ENCODE results near the gene FAM170B. TPM values are rescaled to one million over a fixed set of nuclear protein-coding genes. Genes with fewer than 3 reads are reported as not detected.

The FAM170B gene
- not detected in 5 replicates for total RNA-seq (2022; extraction: Qiagen RNA extraction)

DNA sequence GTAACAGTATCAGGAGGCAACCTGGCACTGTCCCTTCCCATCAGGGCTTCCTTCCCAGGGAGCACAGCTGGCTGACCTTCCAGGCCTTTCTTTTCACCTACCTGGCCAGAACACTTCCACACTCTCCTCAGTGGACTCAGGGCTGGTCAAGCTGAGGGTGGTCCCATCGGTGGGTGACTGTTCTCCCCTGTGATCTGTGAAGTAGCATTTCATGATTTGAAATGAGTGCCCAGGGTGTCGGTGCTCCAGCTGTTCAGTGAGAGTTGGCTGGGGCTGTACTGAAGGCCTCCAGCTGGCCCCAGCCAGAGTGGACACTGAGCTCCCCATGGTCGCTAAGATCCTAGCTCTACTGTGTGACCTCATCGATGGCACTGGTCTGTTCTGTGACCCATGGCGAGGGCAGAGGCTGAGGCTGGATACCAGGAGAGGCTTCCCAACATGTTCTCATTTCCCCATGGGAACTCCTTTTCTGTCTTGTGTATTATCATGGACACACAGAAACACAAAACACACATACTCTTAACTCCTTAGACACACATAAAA is at the start of gene FAM170B:
FAM170B (minus strand) TSS at position 316 of the 543 bp plus-strand sequence; CDS start at position 213, 103 bp downstream.

DNA sequence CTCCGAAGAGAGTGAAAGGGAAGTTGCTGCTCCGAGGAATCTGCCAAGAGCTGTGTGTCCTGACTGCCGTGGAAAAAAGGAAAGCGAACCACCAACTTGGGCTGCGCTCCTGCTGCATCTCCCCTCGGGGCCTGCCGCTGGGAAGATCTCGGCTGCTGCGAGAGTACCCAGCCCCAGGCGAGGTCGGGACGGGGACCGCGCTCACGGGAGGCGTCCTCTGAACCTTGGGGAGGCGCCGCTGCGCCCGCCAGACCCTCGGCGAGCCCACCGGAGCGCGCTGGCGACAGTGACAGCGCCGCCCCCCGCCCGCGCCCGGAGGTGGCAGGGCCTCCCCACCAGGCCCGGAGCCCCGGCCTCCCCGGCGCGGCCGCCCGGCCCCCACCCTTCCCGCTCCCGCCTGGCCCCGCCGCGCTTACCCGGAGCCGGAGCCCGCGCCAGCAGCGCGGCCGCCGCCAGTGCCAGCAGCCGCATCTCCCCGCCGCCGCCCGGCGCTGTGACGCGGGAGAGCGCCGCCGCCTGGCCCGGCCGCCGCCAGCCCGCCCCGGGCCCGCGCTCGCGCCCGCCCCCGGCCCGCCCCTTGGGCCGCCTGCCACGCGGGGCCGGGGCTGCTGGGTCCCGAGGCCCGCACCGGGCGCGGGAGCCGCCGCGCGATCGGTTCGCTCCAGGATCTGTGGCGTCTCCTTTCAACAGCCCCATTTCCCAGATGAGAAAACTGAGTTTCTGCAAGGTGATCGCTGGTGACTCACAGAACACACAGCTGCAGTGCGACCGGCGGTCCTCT is 18.6 kb downstream of the FAM170B start, which contains the start of gene VSTM4:
VSTM4 (minus strand) TSS at position 508 of the 781 bp plus-strand sequence; CDS start at position 471, 37 bp downstream.

Other genes with a start within 250 kb of the FAM170B start
- gene LRRC18, start 194.2 kb downstream of the FAM170B start, total RNA-seq (2022; extraction: Qiagen RNA extraction) = not detected in 5 replicates
- 0.15 to 0.56 TPM (median 0.39 TPM) in 5 replicates for gene VSTM4, start 18.5 kb downstream of the FAM170B start, total RNA-seq (2022; extraction: Qiagen RNA extraction)
- not detected in 5 replicates for gene TMEM273, start 54.4 kb upstream of the FAM170B start, total RNA-seq (2022; extraction: Qiagen RNA extraction)
- not detected in 5 replicates for gene C10orf71, start 165.1 kb upstream of the FAM170B start, total RNA-seq (2022; extraction: Qiagen RNA extraction)

All from A549 treated with Mapracorat at 1 μM for 4 hours (cell line).